IPS-18a (cell line): Measurements from ENCODE around the gene SLC24A3.

Source experiments
- H3K27ac ChIP-seq: one replicate; pipeline ENCODE4 v1.5.1; 2013; ENCODE audit warnings: low read length
- H3K27me3 ChIP-seq: one replicate; pipeline ENCODE4 v1.6.1; 2013; ENCODE audit warnings: mild to moderate bottlenecking, low read length; ENCODE audit not compliant: control insufficient read depth, insufficient read depth
- H3K36me3 ChIP-seq: one replicate; pipeline ENCODE4 v1.6.1; 2013; ENCODE audit warnings: low read depth, low read length; ENCODE audit not compliant: control insufficient read depth
- H3K4me1 ChIP-seq: one replicate; pipeline ENCODE4 v1.6.1; 2013; ENCODE audit warnings: low read depth, low read length; ENCODE audit not compliant: control insufficient read depth
- H3K4me3 ChIP-seq: one replicate; pipeline ENCODE4 v1.5.1; 2013; ENCODE audit warnings: low read length
- H3K9ac ChIP-seq: one replicate; pipeline ENCODE4 v1.6.1; 2013; ENCODE audit warnings: mild to moderate bottlenecking, low read length, moderate library complexity
- H3K9me3 ChIP-seq: one replicate; pipeline ENCODE4 v1.6.1; 2013; ENCODE audit warnings: low read depth, low read length; ENCODE audit not compliant: control insufficient read depth

SLC24A3 gene

DNA sequence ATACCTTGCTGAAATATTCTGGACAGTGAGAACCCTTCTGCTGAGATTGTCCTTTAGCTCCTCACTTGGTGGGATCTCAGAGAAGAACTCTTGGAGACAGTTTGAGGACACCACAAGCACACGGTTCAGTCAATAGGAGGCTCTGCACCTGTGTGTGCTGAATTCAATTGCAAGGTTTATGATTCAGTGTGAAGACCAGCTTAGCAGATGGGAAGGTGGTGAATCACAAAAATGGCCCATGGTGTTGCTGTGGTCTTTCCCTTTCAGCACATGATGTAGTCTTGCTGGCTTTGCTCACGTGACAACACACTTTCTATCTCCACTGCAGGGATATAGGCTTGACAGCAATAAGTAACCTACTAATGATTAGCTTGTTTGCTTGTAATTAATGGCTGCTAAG is 270.3 kb downstream of the SLC24A3 start:
- Histone ChIP-seq H3K9me3 (no peaks in the 10 kb centered on the region), H3K27ac (no peak overlapping the region), H3K4me3 (no peak overlapping the region), H3K27me3 (no peaks in the 10 kb centered on the region), H3K9ac (no peak overlapping the region), H3K36me3 (no peaks in the 10 kb centered on the region), H3K4me1 (no peaks in the 10 kb centered on the region)

DNA sequence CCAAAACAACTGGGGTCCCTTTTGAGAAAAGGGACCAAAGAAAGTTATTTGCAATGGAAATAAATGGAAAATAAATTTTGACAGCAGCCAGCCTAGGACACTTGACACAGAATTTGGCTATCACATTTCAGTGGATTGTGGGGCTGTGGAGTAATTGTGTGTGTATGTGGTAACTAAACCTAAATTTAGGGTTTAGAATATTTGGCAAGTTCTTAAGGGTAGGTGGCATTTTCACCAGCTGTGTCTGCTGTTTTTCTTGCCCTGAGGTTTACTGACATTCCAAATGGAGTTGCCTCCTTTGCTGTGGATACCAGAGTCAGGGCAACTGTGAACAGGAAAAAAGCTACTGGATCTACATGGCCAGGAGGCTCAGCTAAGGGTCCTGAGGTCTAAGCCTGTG is 270.9 kb downstream of the SLC24A3 start:
- Histone ChIP-seq H3K36me3 (no peaks in the 10 kb centered on the region), H3K9me3 (no peaks in the 10 kb centered on the region), H3K4me3 (no peak overlapping the region), H3K27me3 (no peaks in the 10 kb centered on the region), H3K9ac (no peak overlapping the region), H3K4me1 (no peaks in the 10 kb centered on the region), H3K27ac (no peak overlapping the region)

DNA sequence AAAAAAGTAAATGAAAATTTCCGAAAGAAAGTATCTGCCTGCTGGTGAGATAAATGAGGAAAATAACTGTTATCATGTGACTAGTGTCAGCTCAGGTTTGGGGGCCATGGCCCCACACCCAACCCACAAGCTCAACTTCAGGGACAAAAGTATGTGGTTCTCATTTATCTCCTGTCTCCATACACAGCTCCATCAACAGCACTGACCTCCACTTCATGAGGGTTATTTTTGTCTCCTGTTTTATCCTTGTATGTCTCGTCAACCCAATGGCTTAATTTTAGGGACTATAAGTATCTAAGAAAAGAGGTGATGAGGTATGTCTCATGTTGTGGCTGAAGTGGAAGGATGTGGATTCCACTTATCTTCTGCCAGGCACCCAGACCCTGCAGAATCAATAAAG is 274.0 kb downstream of the SLC24A3 start:
- H3K27ac ChIP-seq: no peak overlapping the region

DNA sequence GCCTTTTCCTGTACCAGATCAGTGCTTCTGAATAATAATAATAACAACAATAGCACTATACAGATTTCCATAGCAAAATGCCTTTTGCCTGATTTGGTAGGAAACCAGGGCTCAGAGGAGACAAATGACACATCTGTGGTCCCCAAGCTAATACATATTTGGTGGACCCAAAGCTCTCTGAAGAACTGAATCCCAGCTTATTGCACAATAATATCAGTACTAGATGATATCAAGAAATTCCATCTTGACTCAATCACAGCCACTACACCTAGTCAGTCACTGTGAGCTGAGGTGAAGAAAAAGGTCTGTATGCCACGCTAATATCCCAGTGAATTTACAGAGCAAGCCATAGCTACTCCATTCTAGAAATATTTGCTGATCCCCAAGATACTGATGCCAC is 275.0 kb downstream of the SLC24A3 start:
- Histone ChIP-seq H3K36me3 (no peaks in the 10 kb centered on the region), H3K27ac (no peak overlapping the region), H3K9ac (no peak overlapping the region), H3K4me3 (no peak overlapping the region), H3K9me3 (no peaks in the 10 kb centered on the region), H3K27me3 (no peaks in the 10 kb centered on the region), H3K4me1 (no peaks in the 10 kb centered on the region)

More for the DNA sequence above, 274.0 kb downstream of the SLC24A3 start:
- no peak overlapping the region for H3K9ac ChIP-seq
- H3K36me3 ChIP-seq: no peaks in the 10 kb centered on the region
- H3K4me3 ChIP-seq: no peak overlapping the region
- no peaks in the 10 kb centered on the region for H3K4me1 ChIP-seq
- H3K27me3 ChIP-seq: no peaks in the 10 kb centered on the region
- H3K9me3 ChIP-seq: no peaks in the 10 kb centered on the region

DNA sequence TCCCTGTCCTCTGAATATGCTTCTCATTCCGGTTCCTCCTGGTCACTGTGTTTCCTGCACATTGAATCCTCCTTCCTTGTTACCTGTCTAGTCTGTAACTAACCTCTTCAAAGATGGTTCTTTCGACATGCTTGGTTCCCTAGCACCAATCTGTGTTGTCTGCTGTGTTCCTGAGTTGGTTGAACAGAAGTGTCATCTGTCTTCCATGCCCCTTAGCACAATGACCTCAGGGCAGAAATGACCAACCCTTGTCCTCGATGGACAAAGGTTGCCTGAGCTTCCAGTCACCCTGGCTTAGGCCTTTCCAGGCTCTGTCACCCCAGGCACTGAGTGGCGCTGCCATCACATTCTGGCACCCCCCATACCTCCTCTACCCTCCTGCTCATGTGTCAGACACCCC is 278.8 kb downstream of the SLC24A3 start:
- Histone ChIP-seq H3K9me3 (no peaks in the 10 kb centered on the region), H3K4me3 (no peak overlapping the region), H3K4me1 (no peaks in the 10 kb centered on the region), H3K9ac (no peak overlapping the region), H3K36me3 (no peaks in the 10 kb centered on the region), H3K27me3 (no peaks in the 10 kb centered on the region), H3K27ac (no peak overlapping the region)

DNA sequence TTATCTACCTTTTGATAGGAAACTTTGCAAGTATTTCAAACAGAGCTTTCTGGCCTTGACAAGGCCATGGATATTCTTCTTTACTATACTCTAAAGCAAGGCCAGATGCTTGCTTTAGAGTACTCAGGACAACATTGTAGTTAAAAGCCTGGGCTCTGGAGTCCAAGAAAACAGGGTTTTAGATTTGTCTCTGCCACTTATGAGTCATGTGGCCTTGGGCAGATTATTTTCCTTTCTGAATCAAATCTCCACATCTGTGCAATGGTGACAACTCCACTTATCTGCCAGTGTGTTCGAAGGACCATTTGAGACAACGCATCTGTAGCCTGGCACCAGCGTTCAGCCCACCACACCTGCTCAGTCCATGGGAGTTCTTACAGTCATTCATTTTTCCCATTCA is 279.7 kb downstream of the SLC24A3 start:
- Histone ChIP-seq H3K4me3 (no peak overlapping the region), H3K9ac (no peak overlapping the region), H3K27me3 (no peaks in the 10 kb centered on the region), H3K27ac (no peak overlapping the region), H3K36me3 (no peaks in the 10 kb centered on the region), H3K4me1 (no peaks in the 10 kb centered on the region), H3K9me3 (no peaks in the 10 kb centered on the region)

DNA sequence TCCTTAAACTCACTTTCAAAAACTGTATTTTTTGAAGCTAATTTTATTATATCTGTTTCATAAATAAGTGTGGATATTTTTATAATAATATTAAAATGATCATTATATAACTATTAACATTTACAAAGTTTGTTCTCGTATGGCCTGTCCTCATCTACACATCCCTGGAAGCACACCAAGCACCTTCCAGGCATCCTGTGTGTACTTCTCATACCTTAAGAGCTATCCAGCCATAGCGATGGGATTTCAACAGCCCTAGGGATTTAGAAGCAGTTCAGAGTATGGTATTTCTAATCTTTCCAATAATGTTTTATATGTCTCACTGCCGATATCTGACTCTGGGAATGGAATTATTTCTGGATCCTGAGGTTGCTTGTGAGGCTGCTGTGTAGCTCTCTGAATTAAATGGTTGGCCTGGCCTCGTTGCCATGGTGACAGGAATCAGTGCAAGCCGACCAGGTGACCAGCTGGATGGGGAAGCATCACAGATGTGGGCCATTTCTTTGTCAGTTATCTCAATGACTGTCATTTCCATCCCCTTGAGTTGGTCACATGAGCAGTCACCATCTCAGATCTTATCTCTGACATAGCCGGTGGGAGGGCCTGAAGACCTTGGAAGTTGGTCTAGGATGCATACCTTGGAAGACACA is 280.4 kb downstream of the SLC24A3 start:
- Histone ChIP-seq H3K9me3 (no peaks in the 10 kb centered on the region), H3K4me1 (no peaks in the 10 kb centered on the region), H3K27me3 (no peaks in the 10 kb centered on the region), H3K27ac (no peak overlapping the region), H3K9ac (no peak overlapping the region), H3K36me3 (no peaks in the 10 kb centered on the region), H3K4me3 (no peak overlapping the region)

DNA sequence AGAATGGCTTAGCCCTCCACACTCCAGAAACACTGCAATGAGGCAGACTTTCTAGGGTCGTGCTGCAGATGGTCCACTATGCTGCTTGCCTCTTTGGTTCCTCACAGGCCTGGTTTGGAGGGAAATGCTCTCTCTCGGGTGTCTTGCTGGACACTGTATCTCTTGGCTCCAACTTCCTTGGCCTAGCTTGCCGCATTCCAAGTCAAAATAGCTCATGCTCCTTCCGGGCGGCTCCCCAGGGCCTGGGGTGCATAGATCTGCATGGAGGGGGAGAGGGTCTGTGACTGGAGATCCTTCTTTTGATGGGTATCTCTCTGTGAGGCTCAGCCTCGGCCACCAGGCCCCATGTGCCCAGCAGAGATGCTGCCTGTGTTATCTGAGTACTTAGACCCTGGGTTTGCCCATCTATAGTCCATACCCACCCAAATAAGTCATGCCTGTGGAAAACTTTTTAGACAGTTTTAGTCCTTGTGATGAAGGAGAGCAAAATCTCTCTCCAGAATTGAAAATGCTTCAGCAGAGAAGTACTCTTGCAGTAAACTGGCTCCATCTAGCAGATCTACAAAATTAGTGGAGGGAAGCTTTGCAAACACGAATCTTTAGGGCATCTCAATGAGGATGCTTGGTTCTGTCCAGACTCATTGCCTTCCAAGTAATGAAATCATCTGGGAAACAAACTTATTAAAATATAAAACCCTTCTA is 281.5 kb downstream of the SLC24A3 start:
- no peak overlapping the region for H3K27ac ChIP-seq
- no peak overlapping the region for H3K9ac ChIP-seq
- no peak overlapping the region for H3K4me3 ChIP-seq
- H3K36me3 ChIP-seq: no peaks in the 10 kb centered on the region
- no peaks in the 10 kb centered on the region for H3K9me3 ChIP-seq
- no peaks in the 10 kb centered on the region for H3K4me1 ChIP-seq
- no peaks in the 10 kb centered on the region for H3K27me3 ChIP-seq

DNA sequence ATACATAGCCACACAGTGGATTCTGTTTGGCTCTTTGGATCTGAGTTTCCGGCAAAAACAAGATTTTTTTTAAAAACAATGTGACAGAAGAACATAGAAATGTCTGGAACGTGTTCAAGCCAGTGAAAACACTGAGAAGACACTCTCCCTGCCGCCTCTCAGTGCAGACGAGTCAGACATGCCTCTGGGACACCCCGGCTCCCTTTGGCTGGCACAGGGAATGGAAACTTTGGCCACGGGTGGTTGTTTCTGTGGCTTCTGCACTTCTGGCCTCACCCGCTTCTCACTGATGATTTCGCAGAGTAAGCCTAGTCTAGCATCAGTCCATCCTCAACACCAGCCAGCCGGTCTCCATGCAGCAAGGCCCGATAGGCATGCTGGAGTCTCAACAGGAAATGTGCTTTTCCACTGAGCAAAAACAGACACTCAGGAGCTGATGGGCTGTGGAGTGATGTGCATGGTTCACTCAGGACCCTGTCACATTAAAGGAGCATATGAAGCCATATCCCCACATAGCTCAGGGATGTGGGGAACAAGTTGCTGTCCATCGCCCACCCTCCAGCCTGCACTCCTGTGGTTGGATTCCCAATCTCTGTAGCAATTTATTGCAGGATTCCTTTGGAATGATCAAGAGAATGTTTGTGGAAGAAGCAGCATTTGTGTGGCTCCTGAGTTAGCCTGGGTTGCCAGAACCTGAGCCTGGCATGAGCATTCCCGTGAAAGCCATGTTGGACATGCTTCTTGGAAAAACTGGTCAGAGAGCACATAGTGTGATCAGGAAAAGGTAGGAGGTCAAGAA is 283.7 kb downstream of the SLC24A3 start:
- Histone ChIP-seq H3K27me3 (no peaks in the 10 kb centered on the region), H3K9ac (no peak overlapping the region), H3K27ac (no peak overlapping the region), H3K4me3 (no peak overlapping the region), H3K4me1 (no peaks in the 10 kb centered on the region), H3K36me3 (no peaks in the 10 kb centered on the region), H3K9me3 (no peaks in the 10 kb centered on the region)

DNA sequence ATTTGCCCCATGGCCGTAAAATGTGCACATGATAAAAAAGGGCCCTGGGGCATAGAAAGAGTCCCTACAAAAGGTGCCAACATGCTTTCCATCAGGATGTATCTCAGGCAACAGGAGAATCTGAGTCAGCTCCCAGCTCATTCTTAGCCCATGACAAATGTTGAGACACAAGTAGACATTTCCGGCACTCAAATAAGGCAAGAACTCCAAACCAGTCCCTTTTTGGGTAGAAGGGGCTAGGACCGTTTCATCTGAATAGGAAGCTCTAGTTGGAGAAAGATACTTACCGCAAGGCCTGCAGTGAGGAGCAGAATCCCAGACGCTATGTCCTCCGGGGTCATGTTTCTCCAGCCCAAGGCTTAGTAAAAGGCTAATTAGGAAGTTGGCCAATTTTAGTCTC is 284.6 kb downstream of the SLC24A3 start:
- H3K4me1 ChIP-seq: no peaks in the 10 kb centered on the region
- no peaks in the 10 kb centered on the region for H3K9me3 ChIP-seq
- no peak overlapping the region for H3K4me3 ChIP-seq
- no peaks in the 10 kb centered on the region for H3K36me3 ChIP-seq
- no peak overlapping the region for H3K27ac ChIP-seq
- H3K27me3 ChIP-seq: no peaks in the 10 kb centered on the region
- H3K9ac ChIP-seq: no peak overlapping the region

DNA sequence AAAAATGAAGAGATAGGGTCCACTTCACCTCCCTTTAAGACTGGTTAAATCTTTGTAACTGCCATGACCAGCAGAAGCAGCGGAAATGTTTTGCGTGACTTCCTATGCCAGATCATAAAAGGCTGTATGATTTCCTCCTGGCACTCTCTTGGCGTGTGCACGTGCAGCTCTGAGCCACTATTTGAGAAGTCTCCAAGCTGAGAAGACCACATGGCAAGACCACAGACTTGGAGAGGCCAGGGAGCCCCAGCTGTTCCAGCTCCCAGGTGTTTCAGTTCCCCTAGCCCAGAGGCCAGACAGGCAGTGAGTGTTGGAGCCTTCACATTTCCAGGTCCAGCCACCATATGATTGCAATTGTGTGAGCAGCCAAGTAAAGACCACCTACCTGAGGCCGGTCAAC is 286.3 kb downstream of the SLC24A3 start:
- no peaks in the 10 kb centered on the region for H3K27me3 ChIP-seq
- H3K27ac ChIP-seq: no peak overlapping the region
- no peaks in the 10 kb centered on the region for H3K9me3 ChIP-seq
- H3K9ac ChIP-seq: no peak overlapping the region
- H3K4me3 ChIP-seq: no peak overlapping the region
- H3K36me3 ChIP-seq: no peaks in the 10 kb centered on the region
- no peaks in the 10 kb centered on the region for H3K4me1 ChIP-seq
